ENCODE measurements around the gene DDX51. TPM values are rescaled to one million over a fixed set of nuclear protein-coding genes. Genes with fewer than 3 reads are reported as not detected.

Gene DDX51
- total RNA-seq, 1 experiment from 2014 or later = 38.1 TPM

- intact Hi-C loops (cut with micrococcal nuclease) = no loop called here
- Histone ChIP-seq H3K4me3 (replicated peaks in 1 of 2; ENCODE audit: low read depth in 1 of 2, low read length in 2 of 2) (no peak overlapping the region), H3K36me3 (ENCODE audit: control insufficient read depth in 1 of 2, insufficient read depth in 2 of 2, low read length in 2 of 2) (no peaks in the 10 kb centered on the region), H3K9me2 (ENCODE audit: insufficient read depth) (no peaks in the 10 kb centered on the region), H3K4me1 (ENCODE audit: control insufficient read depth in 1 of 2, insufficient read depth in 2 of 2, low read length in 2 of 2) (no peaks in the 10 kb centered on the region), H3K9ac (ENCODE audit: low read length) (no peak overlapping the region), H3K9me3 (ENCODE audit: control insufficient read depth in 1 of 2, insufficient read depth in 1 of 2, low read depth in 1 of 2, low read length in 2 of 2) (no peaks in the 10 kb centered on the region), H3K79me2 (ENCODE audit: insufficient read depth, low read length) (no peaks in the 10 kb centered on the region), H3K4me2 (ENCODE audit: low read length) (no peak overlapping the region), H3K27ac (ENCODE audit: low read depth, low read length) (no peak overlapping the region), H3K27me3 (ENCODE audit: insufficient read depth, low read length) (no peaks in the 10 kb centered on the region), H4K20me1 (ENCODE audit: insufficient read depth) (no peaks in the 10 kb centered on the region), H2AFZ (ENCODE audit: low read depth, low read length, poor library complexity, severe bottlenecking) (no peak overlapping the region)
- RAD21 ChIA-PET (ENCODE audit: low non-redundant PET in 1 of 2, low total read pairs in 2 of 2, uncharacterized antibody in 2 of 2, unreplicated experiment in 2 of 2) = no interaction called here
- POLR2A ChIA-PET = no interaction called here
- ATAC-seq (no peak), DNase-seq (ENCODE audit: low read depth, low spot score) (no peak)
- TF ChIP-seq RAD21 (IDR thresholded peaks at IDR 0.05; ENCODE audit: low read depth) (no peak), CTCF (IDR thresholded peaks at IDR 0.05 in 2 of 3, conservative IDR thresholded peaks at IDR 0.05 in 1 of 3; ENCODE audit: borderline replicate concordance in 1 of 3, insufficient read depth in 1 of 3, low read depth in 2 of 3, low read length in 2 of 3) (no peak), EGR1 (IDR thresholded peaks at IDR 0.05; ENCODE audit: low read depth) (no peak), ZNF274 (IDR thresholded peaks at IDR 0.05; ENCODE audit: low read depth, low read length) (no peak), ELF1 (IDR thresholded peaks at IDR 0.05; ENCODE audit: borderline replicate concordance, low read depth) (no peak), POLR2AphosphoS5 (IDR thresholded peaks at IDR 0.05; ENCODE audit: low read depth, low read length) (no peak), MAX (IDR thresholded peaks at IDR 0.05) (no peak), REST (IDR thresholded peaks at IDR 0.05; ENCODE audit: low read depth) (no peak), YY1 (IDR thresholded peaks at IDR 0.05; ENCODE audit: extremely low read depth, insufficient replicate concordance, low read depth, low read length) (no peak), CBX3 (IDR thresholded peaks at IDR 0.05; ENCODE audit: low read depth) (no peak), JUND (IDR thresholded peaks at IDR 0.05) (no peak), POLR2A (IDR thresholded peaks at IDR 0.05; ENCODE audit: borderline replicate concordance, extremely low read depth, insufficient read depth, insufficient read length) (no peak), SRF (IDR thresholded peaks at IDR 0.05; ENCODE audit: low read depth) (no peak), ZFX (IDR thresholded peaks at IDR 0.05) (no peak), CEBPB (IDR thresholded peaks at IDR 0.05; ENCODE audit: low read depth) (no peak), TCF7L2 (IDR thresholded peaks at IDR 0.05; ENCODE audit: borderline replicate concordance, extremely low read depth, insufficient read depth, insufficient read length) (no peak)
- TF ChIP-seq, protein P1, sequence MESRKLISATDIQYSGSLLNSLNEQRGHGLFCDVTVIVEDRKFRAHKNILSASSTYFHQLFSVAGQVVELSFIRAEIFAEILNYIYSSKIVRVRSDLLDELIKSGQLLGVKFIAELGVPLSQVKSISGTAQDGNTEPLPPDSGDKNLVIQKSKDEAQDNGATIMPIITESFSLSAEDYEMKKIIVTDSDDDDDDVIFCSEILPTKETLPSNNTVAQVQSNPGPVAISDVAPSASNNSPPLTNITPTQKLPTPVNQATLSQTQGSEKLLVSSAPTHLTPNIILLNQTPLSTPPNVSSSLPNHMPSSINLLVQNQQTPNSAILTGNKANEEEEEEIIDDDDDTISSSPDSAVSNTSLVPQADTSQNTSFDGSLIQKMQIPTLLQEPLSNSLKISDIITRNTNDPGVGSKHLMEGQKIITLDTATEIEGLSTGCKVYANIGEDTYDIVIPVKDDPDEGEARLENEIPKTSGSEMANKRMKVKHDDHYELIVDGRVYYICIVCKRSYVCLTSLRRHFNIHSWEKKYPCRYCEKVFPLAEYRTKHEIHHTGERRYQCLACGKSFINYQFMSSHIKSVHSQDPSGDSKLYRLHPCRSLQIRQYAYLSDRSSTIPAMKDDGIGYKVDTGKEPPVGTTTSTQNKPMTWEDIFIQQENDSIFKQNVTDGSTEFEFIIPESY (IDR thresholded peaks at IDR 0.05; ENCODE audit: extremely low read depth, insufficient replicate concordance, low read length) = no peak
- TF ChIP-seq, protein P2, sequence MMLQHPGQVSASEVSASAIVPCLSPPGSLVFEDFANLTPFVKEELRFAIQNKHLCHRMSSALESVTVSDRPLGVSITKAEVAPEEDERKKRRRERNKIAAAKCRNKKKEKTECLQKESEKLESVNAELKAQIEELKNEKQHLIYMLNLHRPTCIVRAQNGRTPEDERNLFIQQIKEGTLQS (IDR thresholded peaks at IDR 0.05) = no peak
- CTCF ChIA-PET = no interaction called here
- no TSS peak for BruUV-seq (replicated peaks)
Observed at GRCh38 chr12:132131952-132132351, 12.2 kb downstream of the DDX51 start.

All from HCT116 (cell line).